WI38 (cell line): ENCODE data around the gene SMIM41.

ENCODE experiments used
- H3K4me3 ChIP-seq: 2 replicates; pipeline ENCODE4 v1.5.1; 2011; ENCODE audit warnings: low read depth, mild to moderate bottlenecking, control low read depth, low read length
- CTCF ChIP-seq: IDR thresholded peaks from 2 replicates; pipeline ENCODE4 v1.5.1; 2012; ENCODE audit warnings: low read depth, mild to moderate bottlenecking, control low read depth, low read length

The SMIM41 gene

GRCh38 chr12:52043386-52044212, 35.9 kb upstream of the SMIM41 start:
- H3K4me3 ChIP-seq, result no peak overlapping the region

GRCh38 chr12:52044292-52044983, 35.1 kb upstream of the SMIM41 start:
- TF ChIP-seq CTCF, result no peak
- H3K4me3 ChIP-seq, result no peak overlapping the region

More at GRCh38 chr12:52043386-52044212, 35.9 kb upstream of the SMIM41 start:
- no peak for TF ChIP-seq CTCF

- no peak for TF ChIP-seq CTCF
- no peak overlapping the region for H3K4me3 ChIP-seq
Measured at GRCh38 chr12:52045794-52046199, 33.7 kb upstream of the SMIM41 start.

- TF ChIP-seq CTCF, result no peak
- no peak overlapping the region for H3K4me3 ChIP-seq
Measured at GRCh38 chr12:52046859-52047258, 32.6 kb upstream of the SMIM41 start.

GRCh38 chr12:52049286-52049685, 30.2 kb upstream of the SMIM41 start:
- no peak for TF ChIP-seq CTCF

GRCh38 chr12:52049688-52050087, 29.8 kb upstream of the SMIM41 start:
- TF ChIP-seq CTCF, result no peak
- no peak overlapping the region for H3K4me3 ChIP-seq

More at GRCh38 chr12:52049286-52049685, 30.2 kb upstream of the SMIM41 start:
- no peak overlapping the region for H3K4me3 ChIP-seq
